Neuronal stem cell (in vitro differentiated cells): ENCODE data around the gene CDH18.

Experiments
- DNase-seq: peaks from one replicate; pipeline ENCODE4 v3.0.0-alpha.2; 2013; ENCODE audit warnings: low spot score
- H2AFZ ChIP-seq: one replicate; pipeline ENCODE4 v1.6.1; 2013; ENCODE audit warnings: mild to moderate bottlenecking, low read length, inconsistent platforms
- H2AK5ac ChIP-seq: 2 replicates; pipeline ENCODE4 v1.6.1; 2013; ENCODE audit warnings: low read depth, mild to moderate bottlenecking, inconsistent platforms, low read length, moderate library complexity, mixed read lengths
- H2BK120ac ChIP-seq: 2 replicates; pipeline ENCODE4 v1.6.1; 2013; ENCODE audit warnings: low read depth, mild to moderate bottlenecking, inconsistent platforms, low read length, moderate library complexity, mixed read lengths
- H2BK12ac ChIP-seq: one replicate; pipeline ENCODE4 v1.6.1; 2013; ENCODE audit warnings: low read length, inconsistent platforms
- H2BK15ac ChIP-seq: 2 replicates; pipeline ENCODE4 v1.6.1; 2013; ENCODE audit warnings: mild to moderate bottlenecking, low read length, inconsistent platforms, mixed read lengths
- H2BK5ac ChIP-seq: one replicate; pipeline ENCODE4 v1.6.1; 2013; ENCODE audit warnings: inconsistent platforms, mild to moderate bottlenecking, low read length, moderate library complexity
- H3K14ac ChIP-seq: one replicate; pipeline ENCODE4 v1.6.1; 2013; ENCODE audit warnings: low read length, inconsistent platforms
- H3K18ac ChIP-seq: 2 replicates; pipeline ENCODE4 v1.6.1; 2013; ENCODE audit warnings: low read length, inconsistent platforms
- H3K23ac ChIP-seq: 2 replicates; pipeline ENCODE4 v1.6.1; 2013; ENCODE audit warnings: low read depth, mild to moderate bottlenecking, mixed read lengths, low read length, inconsistent platforms; ENCODE audit not compliant: poor library complexity
- H3K27ac ChIP-seq: replicated peaks from 3 replicates; pipeline ENCODE4 v1.5.1; 2013; ENCODE audit warnings: low read length, inconsistent platforms
- H3K27me3 ChIP-seq, 3 experiments: 2 replicates each; pipeline ENCODE4 v1.6.1; 2013; ENCODE audit warnings: low read length in 3 of 3, mild to moderate bottlenecking in 2 of 3, inconsistent platforms in 1 of 3, low read depth in 1 of 3, mixed read lengths in 1 of 3, moderate library complexity in 1 of 3; ENCODE audit not compliant: control insufficient read depth in 3 of 3, insufficient read depth in 3 of 3
- H3K36me3 ChIP-seq, 2 donors: replicated peaks in 1 of 2; 2 replicates each; pipeline ENCODE4 v1.6.1; 2013; ENCODE audit warnings: low read length in 2 of 2; ENCODE audit not compliant: control insufficient read depth in 2 of 2, insufficient read depth in 2 of 2
- H3K4ac ChIP-seq: 2 replicates; pipeline ENCODE4 v1.6.1; 2013; ENCODE audit warnings: inconsistent platforms, mild to moderate bottlenecking, low read length, moderate library complexity
- H3K4me1 ChIP-seq, 2 donors: 1 replicate in 1 of 2; 2 replicates in 1 of 2; pipeline ENCODE4 v1.6.1; 2013; ENCODE audit warnings: low read length in 2 of 2, low read depth in 1 of 2; ENCODE audit not compliant: control insufficient read depth in 2 of 2, insufficient read depth in 1 of 2
- H3K4me2 ChIP-seq: one replicate; pipeline ENCODE4 v1.6.1; 2013; ENCODE audit warnings: mild to moderate bottlenecking, low read length, inconsistent platforms; ENCODE audit not compliant: insufficient read depth, poor library complexity, severe bottlenecking
- H3K4me3 ChIP-seq, 2 donors: 2 replicates each; pipeline ENCODE4 v1.5.1; 2013; ENCODE audit warnings: low read length in 2 of 2, mild to moderate bottlenecking in 2 of 2, inconsistent platforms in 1 of 2, moderate library complexity in 1 of 2
- H3K79me1 ChIP-seq: one replicate; pipeline ENCODE4 v1.6.1; 2013; ENCODE audit warnings: low read depth, mild to moderate bottlenecking, inconsistent platforms, low read length, moderate library complexity
- H3K9ac ChIP-seq: one replicate; pipeline ENCODE4 v1.6.1; 2013; ENCODE audit warnings: mild to moderate bottlenecking, low read depth, low read length, inconsistent platforms; ENCODE audit not compliant: poor library complexity
- H3K9me3 ChIP-seq, 2 donors: replicated peaks in 1 of 2; 2 replicates each; pipeline versions ENCODE3 to v1.6.1; 2013; ENCODE audit warnings: low read length in 2 of 2, mild to moderate bottlenecking in 2 of 2, inconsistent platforms in 1 of 2, low read depth in 1 of 2, mixed read lengths in 1 of 2, moderate library complexity in 1 of 2; ENCODE audit not compliant: control insufficient read depth in 2 of 2, insufficient read depth in 1 of 2
- H4K8ac ChIP-seq: one replicate; pipeline ENCODE4 v1.6.1; 2013; ENCODE audit warnings: low read depth, mild to moderate bottlenecking, inconsistent platforms, low read length, moderate library complexity
- H4K91ac ChIP-seq: one replicate; pipeline ENCODE4 v1.6.1; 2013; ENCODE audit warnings: low read length, low read depth, mild to moderate bottlenecking, inconsistent platforms; ENCODE audit not compliant: poor library complexity
- WGBS, 2 donors: extraction: QIAGEN DNeasy Blood & Tissue Kit; methylation state at CpG; one replicate each; pipeline ENCODE4 v1.1.7; 2013; ENCODE audit warnings: missing lambda C conversion rate in 2 of 2, mixed read lengths in 1 of 2; ENCODE audit not compliant: insufficient read length in 2 of 2, insufficient replicate concordance in 1 of 2; ENCODE audit errors: extremely low coverage in 2 of 2; 5-methylcytosine and 5-hydroxymethylcytosine counted together

The CDH18 gene

GRCh38 chr5:19496056-19496455 lies 491.9 kb downstream of the CDH18 start:
- Histone ChIP-seq H3K27ac (peak overlapping the region; percentile 23), H2BK12ac (no peak overlapping the region), H3K4me1 (peaks cover 0 to 2% of the 10 kb centered on the region in 2 donors), H3K36me3 (no peaks in the 10 kb centered on the region), H2AK5ac (no peak overlapping the region), H3K23ac (no peak overlapping the region), H3K4ac (no peak overlapping the region), H3K27me3 (no peaks in the 10 kb centered on the region), H2AFZ (peak overlapping the region; percentile 59), H2BK120ac (no peak overlapping the region), H4K91ac (no peak overlapping the region), H3K18ac (no peak overlapping the region), H3K4me3 (no peak overlapping the region), H2BK5ac (no peak overlapping the region), H2BK15ac (no peak overlapping the region), H4K8ac (no peak overlapping the region), H3K79me1 (no peaks in the 10 kb centered on the region), H3K14ac (no peak overlapping the region), H3K9me3 (no peaks in the 10 kb centered on the region), H3K9ac (no peak overlapping the region), H3K4me2 (no peak overlapping the region)
- WGBS, 2 donors: no CpG with 5 or more reads among the region's 2 CpGs
- no peak for DNase-seq

GRCh38 chr5:19492861-19493260 lies 495.1 kb downstream of the CDH18 start:
- Histone ChIP-seq H3K14ac (no peak overlapping the region), H4K91ac (no peak overlapping the region), H3K4me3 (no peak overlapping the region), H3K36me3 (no peaks in the 10 kb centered on the region), H3K4me1 (peaks cover 0 to 2% of the 10 kb centered on the region in 2 donors), H3K9me3 (no peaks in the 10 kb centered on the region), H2BK15ac (no peak overlapping the region), H3K27ac (no peak overlapping the region), H2AK5ac (no peak overlapping the region), H3K9ac (no peak overlapping the region), H3K27me3 (no peaks in the 10 kb centered on the region), H2BK120ac (no peak overlapping the region), H4K8ac (no peak overlapping the region), H3K4ac (no peak overlapping the region), H2AFZ (no peak overlapping the region), H3K23ac (no peak overlapping the region), H2BK5ac (no peak overlapping the region), H3K79me1 (no peaks in the 10 kb centered on the region), H3K18ac (no peak overlapping the region), H2BK12ac (no peak overlapping the region), H3K4me2 (no peak overlapping the region)
- DNase-seq: no peak
- WGBS, 2 donors: no CpG with 5 or more reads among the region's 1 CpG

- H3K9ac ChIP-seq: no peak overlapping the region
Observed at GRCh38 chr5:19488786-19489185, 499.2 kb downstream of the CDH18 start.

GRCh38 chr5:19487480-19487879 lies 500.5 kb downstream of the CDH18 start:
- no peak overlapping the region for H3K4ac ChIP-seq
- H3K79me1 ChIP-seq: no peaks in the 10 kb centered on the region
- H4K8ac ChIP-seq: no peak overlapping the region
- H4K91ac ChIP-seq: no peak overlapping the region
- H3K4me2 ChIP-seq: no peak overlapping the region
- H3K36me3 ChIP-seq: no peaks in the 10 kb centered on the region
- H2BK120ac ChIP-seq: no peak overlapping the region
- H2BK12ac ChIP-seq: no peak overlapping the region
- no peak overlapping the region for H2AK5ac ChIP-seq
- H3K14ac ChIP-seq: no peak overlapping the region
- peaks cover 0 to 2% (median 0%) of the 10 kb centered on the region in 3 experiments for H3K27me3 ChIP-seq
- H3K23ac ChIP-seq: no peak overlapping the region
- H2AFZ ChIP-seq: no peak overlapping the region
- no peak overlapping the region for H2BK15ac ChIP-seq
- H3K18ac ChIP-seq: no peak overlapping the region
- H3K4me3 ChIP-seq: no peak overlapping the region
- no peak overlapping the region for H2BK5ac ChIP-seq
- no peaks in the 10 kb centered on the region for H3K4me1 ChIP-seq
- no peak overlapping the region for H3K9ac ChIP-seq
- H3K27ac ChIP-seq: no peak overlapping the region
- no peaks in the 10 kb centered on the region for H3K9me3 ChIP-seq
- no peak for DNase-seq

More at GRCh38 chr5:19488786-19489185, 499.2 kb downstream of the CDH18 start:
- Histone ChIP-seq H3K4ac (no peak overlapping the region), H2BK12ac (no peak overlapping the region), H3K23ac (no peak overlapping the region), H3K4me3 (no peak overlapping the region), H3K27ac (no peak overlapping the region), H3K14ac (no peak overlapping the region), H2BK5ac (no peak overlapping the region), H3K4me2 (no peak overlapping the region), H3K18ac (no peak overlapping the region), H4K91ac (no peak overlapping the region), H2AK5ac (no peak overlapping the region), H3K9me3 (no peaks in the 10 kb centered on the region), H3K36me3 (no peaks in the 10 kb centered on the region), H3K4me1 (no peaks in the 10 kb centered on the region), H2AFZ (no peak overlapping the region), H3K79me1 (no peaks in the 10 kb centered on the region), H2BK15ac (no peak overlapping the region), H2BK120ac (no peak overlapping the region), H3K27me3 (peaks cover 0 to 2% (median 0%) of the 10 kb centered on the region in 3 experiments), H4K8ac (no peak overlapping the region)
- WGBS, 2 donors: no CpG with 5 or more reads among the region's 3 CpGs
- DNase-seq: no peak
